Femur (tissue), 1 donor: ENCODE results near the gene MZB1.
A peak's percentile ranks its signal among the peaks of the same experiment; 100 is the strongest.
"Not testable (repeated sequence)": the region's sequence is repeated elsewhere in the genome, so short reads cannot be mapped to it uniquely, and the experiment has no call there.

ENCODE experiments used
- DNase-seq: peaks from one replicate; pipeline ENCODE4 v3.0.0-alpha.2; 2017

The MZB1 gene

DNA sequence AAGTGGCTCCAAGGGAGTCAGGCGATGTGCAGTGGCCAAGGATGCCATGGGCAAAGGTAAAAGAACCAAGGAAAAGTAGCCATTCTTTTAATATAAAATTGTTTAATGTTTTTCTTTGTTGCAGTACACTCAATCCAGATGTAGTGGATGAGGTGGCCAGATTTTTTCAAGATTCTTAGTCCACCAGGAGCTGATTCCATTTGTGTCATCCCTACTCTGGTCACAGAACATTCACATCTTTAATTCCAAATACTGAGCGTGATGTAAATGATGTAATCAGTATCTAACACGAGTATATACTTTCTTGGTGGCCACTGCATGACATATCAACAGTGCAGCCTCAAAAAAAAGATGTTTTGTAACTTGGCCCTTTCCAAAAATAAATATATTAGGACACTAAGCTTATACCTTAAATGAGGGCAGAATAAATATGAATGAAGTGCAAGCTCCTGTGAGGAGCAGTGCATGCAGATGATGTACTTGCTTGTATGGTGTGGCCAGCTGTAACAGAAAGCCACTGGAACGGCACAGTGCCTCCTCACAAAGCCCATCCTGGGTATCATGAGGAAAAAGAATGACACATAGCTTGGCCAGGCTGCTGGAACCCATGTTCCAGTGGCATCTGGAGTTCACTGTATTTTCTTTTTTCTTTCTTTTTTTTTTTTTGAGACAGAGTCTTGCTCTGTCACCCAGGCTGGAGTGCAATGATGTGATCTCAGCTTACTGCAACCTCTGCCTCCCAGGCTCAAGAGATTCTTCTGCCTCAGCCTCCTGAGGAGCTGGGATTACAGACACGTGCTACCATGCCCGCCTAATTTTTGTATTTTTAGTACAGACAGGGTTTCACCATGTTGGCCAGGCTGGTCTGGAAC lies 20.6 kb upstream of the MZB1 start:
- DNase-seq = no peak

DNA sequence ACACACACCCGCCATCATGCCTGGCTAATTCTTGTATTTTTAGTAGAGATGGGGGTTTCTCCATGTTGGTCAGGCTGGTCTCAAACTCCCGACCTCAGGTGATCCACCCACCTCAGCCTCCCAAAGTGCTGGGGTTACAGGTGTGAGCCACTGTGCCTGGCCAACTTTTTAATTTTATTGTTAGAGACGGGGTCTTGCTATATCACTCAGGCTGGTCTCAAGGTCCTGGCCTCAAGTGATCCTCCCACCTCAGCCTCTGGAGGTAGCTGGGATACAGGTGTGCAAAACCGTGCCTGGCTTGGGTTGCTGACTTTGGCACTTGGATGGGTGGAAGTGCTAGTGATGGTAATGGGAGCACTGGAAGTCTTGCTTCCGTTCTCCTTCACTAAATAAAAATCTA lies 19.4 kb upstream of the MZB1 start:
- not testable (repeated sequence) for DNase-seq

DNA sequence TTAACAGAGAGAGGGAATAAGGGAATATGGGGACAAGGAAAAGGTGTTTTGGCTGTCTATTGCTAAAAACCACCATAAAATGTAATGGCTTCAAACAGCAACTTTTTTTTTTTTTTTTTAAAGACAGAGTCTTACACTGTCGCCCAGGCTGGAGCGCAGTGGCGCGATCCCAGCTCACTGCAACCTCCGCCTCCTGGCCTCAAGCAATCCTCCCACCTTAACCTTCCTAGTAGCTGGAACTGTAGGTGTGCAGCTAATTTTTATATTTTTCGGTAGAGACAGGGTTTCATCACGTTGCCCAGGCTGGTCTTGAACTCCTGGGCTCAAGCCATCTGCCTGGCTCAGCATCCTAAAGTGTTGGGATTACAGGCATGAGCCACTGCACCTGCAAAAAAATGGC lies 18.5 kb upstream of the MZB1 start:
- DNase-seq = no peak

DNA sequence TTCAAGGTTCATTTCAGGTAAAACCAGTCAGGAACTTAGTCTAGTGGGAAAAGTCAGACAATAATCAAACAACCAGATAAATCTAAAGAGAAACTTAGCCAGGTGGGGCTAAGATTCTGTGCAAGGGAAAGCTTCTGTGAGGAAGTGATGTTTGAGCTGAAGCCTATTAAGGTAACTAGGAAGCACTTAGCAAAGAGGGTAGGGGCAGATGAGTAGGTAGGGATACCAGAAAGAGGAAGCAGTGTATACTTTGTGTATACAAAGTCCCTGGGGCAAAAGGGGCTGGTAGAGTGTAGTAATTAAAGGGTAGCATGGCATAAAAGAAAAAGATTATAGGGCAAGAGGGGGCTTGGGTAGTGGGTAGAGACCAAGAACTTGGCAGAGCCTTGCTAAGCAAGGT lies 17.8 kb upstream of the MZB1 start:
- DNase-seq = no peak

DNA sequence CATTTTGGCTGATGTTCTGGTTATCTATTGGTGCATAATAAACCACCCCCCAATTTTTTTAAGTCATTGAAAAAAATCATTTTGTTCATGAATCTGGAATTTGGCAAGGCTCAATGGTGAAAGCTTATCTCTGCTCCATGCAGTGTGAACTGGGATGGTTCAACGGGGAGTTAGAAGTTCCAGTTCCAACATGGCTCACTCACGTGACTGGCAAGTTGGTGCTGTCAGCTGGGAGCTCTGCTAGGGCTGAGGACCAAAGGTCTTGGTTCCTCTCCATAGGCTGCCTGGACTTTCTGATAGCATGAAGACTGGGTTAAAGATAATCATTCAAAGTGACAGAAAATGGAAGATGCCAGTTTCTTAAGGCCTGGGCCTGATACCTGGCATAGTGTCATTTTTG lies 17.2 kb upstream of the MZB1 start:
- no peak for DNase-seq

DNA sequence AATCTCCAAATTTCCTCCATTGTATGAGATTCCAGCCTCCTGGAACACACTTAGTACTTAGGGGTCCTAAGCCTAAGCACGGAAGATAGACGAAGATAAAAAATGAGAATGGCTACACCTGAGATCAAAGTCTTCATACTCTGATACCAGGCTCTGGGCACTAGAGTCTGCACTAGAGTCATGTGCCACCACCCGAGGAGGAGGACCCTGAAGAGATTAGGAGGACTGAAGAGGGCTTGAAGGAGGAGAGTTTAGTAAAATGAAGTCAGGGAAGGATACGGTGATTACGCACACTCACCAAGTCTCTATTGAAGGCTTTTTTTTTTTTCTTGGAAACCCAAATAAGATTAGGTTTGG lies 14.7 kb upstream of the MZB1 start:
- DNase-seq = no peak

DNA sequence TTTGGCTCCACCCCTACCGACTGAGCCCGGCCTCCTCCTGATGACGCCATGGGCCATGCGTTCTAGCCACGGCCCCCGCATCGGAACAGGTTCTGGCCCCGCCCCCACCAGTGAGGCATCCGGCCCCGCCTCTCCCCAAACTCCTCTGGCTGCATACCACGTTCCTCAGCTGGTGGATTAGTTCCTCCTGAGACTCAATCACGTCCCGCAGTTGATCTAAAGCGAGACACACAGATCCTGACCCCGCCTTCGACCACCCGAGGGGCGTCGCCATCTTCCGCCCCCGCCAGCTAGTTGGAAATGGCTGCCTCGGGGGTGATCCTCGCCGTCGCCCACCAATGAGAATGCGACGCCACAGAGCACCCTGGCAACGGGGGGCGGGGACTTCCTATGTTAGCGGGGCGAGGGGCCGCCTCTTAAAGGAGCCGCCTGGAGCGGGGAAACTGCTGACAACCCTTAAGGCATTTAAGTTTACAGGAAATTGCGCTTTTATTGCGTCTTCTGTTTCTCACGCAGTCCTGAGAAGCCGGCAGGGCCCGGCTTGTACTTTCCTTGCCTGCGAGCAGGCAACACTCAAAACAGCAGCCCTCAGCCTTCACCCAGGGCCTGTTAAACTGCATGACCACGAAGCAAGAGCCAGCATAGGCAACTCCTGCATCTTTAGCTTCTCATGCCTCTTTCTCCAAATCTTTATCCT lies 14.2 kb upstream of the MZB1 start, which contains the start of gene SPATA24:
SPATA24 (minus strand) TSS at position 303 of the 697 bp plus-strand sequence; CDS start at position 274, 29 bp downstream.
- peak; percentile 99 for DNase-seq

DNA sequence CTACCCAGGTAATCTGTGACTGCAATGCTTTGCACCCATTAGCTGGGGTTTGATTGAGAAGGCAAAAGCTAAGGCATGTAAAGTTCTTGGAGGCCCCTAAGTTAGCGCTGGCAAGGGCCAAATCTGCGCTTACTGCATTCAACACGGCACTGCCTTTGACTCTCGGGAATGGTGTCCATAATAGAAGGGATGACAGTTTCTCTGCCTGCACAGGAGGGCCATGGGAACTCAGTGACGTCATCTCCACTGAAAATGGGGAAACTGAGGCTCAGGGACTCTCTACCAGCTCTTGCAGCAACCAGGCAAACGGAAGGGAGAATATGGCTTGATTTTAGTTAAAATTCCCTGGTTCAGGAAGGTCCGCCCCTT lies 13.7 kb upstream of the MZB1 start:
- DNase-seq = no peak

DNA sequence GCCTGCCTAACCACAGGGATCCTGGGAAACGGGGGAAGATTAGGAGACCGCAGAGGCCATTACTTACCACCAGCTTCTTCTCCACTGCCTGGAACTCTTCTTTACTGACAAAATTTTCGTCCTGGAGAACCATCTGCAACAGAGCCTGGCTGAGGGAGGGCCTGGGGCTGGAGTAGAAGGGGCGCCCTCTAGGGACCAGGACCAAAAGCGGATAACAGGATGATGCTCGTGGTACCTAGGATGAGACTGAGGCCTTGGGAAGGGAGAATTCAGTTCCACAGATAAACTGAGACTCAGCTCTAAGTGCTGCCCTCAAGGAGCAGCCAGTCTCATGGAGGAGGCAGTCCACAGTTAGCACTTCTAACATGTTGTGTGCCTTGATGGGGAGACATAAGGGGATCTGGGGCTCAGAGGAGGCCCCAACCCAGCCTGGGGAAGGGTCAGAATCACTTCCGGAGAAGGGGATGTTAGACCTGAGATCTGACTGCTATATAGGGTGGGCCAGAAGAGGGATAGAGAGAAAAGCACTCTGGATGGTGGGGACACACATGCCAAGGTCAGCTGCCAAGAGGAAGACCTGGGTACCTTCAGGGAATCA lies 12.9 kb upstream of the MZB1 start:
- DNase-seq = no peak

DNA sequence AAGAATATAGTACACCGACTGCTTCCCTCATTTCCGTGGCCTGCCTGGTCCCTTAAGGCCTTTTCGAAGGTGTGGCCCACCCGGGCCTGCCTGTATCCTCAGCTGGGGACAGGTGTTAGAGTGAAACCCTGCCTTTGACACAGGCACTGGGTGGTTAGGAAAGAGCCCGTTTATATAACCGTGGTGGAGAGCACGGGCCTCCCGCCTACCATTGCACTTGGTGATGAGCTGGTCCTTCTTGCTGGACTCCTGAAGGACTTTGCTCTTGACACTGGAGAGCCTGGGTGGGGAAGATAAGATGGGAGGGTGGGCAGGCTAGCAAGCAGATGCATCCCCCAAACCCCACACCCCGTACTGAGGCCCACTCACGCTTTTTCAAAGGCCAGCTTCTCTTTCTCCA lies 11.8 kb upstream of the MZB1 start:
- DNase-seq = no peak

DNA sequence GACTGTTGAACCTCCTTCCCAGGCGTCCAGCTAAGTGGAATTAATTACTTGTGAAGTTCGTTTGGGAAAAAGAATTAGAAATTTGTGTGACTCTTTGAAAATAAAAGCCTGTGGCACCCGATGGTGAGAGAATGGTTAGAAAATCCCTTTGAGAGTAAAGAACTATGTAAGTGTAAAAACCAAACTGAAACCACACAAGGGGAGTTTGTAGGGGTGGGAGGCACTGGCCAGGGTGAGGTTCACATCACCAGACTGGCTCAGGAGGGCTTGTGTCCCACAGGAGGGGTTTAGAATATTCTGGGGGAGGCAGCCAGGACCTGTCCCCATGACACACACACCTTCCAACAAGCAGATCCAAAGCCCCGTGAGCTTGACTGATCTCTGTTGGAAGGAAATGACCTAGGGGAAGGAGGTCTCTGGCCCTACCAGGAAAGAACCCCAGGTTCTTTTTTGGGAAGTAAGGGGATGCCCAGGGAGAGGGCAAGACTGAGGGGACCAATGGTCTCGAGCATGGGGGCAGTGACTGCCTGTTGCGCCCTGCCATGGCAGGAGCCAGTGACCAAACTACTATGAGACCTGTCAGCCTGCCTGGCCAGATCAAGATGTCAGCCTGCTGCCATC lies 9.9 kb upstream of the MZB1 start:
- DNase-seq = no peak

DNA sequence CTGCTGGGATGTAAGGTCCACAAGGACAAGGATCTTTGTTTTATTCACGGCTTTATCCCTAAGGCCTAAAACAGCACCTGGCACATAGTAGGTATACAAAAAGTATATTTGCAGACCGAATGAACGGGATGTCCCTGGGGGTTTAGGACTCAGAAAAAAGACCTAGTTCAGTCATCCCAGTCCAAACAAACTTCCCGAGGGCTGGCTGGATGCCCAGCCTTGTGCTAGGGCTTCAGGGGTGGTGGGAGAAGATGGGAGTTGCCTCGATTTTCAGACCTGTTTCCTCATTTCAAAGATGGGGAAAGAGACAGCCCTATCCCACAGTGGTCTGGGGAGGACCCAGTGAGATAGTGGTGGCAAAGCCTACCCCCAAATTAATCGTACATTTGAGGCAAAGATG lies 8.2 kb upstream of the MZB1 start:
- no peak for DNase-seq

DNA sequence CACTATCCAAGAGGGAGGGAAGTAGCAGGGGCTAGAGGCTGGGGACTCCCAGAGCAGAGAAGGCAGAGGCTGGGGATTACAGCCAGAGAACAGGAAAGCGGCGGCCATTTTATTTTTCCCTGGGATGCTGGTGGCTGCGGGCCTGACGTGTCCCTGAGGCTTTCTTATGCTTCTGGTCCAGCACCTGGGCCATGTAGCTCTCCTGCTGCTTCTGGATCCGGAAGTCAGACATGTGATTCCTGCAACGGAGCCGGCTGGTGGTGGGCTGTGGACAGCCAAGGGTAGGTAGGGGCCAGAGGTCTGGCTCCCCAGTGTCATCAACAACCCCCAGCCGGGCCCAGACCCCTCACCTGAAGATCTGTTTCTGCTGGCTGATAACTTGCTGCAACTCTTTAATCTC lies 7.0 kb upstream of the MZB1 start:
- no peak for DNase-seq

DNA sequence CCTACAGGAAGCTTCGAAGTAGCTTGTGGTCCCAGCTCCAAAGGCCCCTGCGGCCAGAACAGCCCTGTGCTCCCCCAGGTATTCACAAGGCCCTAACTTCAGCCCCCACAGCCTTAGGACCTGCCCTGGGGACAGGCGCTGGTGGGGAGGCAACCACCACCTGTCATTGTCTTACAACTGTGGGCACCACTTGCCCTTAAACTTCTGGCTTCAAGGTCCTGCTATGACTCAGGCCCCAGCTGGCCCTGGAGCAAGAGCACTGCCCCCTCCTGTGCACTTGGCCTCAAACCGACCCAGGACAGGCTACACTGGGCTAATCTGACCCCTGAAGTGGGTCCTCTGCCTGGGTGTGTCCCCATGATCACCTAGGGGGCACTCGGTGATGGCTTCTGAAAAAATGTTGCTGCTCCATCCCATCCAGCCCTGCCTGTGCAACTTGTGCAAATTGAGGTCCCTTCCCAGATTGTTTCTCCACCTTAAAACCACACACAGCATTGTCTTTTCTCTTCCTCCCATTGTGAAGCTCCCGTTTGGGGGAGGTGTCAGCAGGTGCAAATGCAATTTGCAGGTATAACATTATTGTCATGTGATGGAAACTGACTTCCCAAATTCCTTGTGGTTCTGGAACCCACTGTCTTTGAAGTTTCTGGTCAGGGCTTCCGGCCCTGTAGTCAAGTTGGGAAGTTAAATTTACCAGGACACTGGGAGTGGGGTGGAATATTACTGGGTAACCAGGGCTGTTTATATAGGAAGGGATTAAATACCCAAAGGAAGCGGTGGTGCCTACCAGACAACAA lies 6.3 kb upstream of the MZB1 start:
- peak; percentile 50 for DNase-seq

DNA sequence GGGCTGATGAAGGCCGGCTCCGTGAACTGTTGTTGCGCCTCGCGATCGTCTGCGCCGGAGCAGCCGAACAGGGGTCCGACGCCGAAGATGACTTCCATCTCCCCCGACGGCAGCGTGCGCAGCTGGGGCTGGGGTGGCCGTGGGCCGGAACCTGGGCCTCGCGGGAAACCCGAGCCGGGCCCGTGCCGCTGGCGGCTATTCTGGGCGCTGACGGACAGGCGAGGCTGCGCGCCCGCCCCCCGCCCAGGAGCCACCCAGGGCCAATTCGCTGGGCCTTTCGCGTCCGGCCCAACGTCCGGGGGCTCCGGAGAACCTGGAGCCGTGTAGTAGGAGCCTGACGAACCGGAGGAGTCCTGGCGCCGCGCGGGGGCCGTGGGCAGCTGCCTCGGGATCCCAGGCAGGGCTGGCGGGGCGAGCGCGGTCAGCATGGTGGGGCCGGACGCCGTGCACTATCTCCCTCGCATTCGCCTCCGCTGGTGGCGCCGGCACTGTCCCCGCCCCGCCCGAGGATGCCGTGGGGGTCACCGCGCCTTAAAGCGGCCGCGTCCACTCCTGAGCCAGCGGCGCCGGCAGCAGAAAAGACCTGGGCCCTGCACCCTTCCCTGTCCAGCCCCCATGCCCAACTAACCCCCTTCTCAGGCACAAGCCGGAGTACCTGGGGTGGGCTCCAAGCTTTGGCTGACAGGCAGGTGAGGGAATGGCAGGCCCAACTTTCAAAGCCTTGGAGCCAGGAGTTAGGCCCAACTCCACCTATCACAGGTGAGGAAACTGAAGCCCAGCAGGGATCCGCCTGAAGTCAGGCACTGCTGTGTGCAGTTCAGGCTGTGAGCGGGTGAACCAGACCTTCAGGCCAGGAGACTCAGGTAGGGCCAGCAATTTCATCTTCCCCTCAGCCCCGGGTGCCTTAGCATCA lies 5.2 kb upstream of the MZB1 start, which contains the start of gene PROB1:
PROB1 (minus strand) TSS at position 451 of the 913 bp plus-strand sequence; CDS start at position 428, 23 bp downstream.
- DNase-seq = peak; percentile 67

DNA sequence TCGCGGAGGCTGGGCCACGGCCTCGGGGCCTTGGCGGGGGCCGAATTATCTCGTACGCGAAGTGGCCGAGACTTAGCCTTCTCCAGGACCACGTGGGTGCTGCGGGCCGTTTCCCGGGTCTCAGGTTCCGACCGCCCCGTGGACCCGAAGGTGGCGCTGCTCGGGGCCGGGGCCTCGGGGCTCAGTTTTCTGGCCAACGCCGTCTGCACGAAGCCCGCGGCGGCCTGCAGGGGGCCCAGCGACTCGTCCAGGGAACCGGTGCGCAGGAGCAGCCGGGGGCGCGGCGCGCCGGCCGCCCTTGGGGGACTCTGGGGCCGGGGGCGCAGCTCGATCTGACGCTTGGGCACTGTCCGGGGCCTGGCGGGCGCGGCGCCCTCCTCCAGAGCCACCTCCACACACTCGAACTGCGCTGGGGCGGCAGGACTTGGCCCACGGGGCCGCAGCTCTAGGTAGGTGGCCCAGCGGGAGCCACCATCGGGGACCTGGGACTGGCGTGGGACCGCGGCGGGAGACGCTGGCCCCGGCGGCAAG lies 4.5 kb upstream of the MZB1 start:
- peak; percentile 73 for DNase-seq

DNA sequence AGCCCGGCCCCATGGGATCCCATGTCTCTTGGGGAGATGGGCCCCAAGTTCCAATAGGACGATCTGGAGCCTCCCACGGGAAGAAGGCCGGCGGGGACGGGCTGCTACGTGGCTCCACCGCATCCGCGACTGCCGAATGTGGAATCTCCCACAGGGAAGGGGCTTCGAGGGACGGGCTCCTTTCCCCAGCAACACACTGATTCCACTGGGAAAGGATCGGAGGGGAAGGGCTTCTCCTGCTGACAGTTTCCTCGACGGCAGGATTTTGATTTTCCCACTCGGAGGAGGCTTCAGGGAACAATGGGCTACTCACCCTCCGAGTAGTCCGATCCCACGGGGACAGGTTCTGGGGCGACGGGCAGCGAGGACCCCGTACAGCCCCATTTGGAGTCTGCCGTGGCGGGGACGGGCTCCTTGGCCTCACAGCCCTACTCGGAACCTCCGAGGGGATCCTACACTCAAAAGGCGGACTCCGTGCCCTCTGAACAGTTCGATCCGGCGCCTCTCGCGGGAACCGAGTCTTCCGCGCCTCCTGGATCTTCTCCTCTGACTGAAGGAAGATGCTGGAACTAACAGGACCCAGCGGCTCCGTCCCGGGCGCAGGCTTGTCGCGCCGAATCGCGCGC lies 3.9 kb upstream of the MZB1 start:
- DNase-seq = peak; percentile 26

DNA sequence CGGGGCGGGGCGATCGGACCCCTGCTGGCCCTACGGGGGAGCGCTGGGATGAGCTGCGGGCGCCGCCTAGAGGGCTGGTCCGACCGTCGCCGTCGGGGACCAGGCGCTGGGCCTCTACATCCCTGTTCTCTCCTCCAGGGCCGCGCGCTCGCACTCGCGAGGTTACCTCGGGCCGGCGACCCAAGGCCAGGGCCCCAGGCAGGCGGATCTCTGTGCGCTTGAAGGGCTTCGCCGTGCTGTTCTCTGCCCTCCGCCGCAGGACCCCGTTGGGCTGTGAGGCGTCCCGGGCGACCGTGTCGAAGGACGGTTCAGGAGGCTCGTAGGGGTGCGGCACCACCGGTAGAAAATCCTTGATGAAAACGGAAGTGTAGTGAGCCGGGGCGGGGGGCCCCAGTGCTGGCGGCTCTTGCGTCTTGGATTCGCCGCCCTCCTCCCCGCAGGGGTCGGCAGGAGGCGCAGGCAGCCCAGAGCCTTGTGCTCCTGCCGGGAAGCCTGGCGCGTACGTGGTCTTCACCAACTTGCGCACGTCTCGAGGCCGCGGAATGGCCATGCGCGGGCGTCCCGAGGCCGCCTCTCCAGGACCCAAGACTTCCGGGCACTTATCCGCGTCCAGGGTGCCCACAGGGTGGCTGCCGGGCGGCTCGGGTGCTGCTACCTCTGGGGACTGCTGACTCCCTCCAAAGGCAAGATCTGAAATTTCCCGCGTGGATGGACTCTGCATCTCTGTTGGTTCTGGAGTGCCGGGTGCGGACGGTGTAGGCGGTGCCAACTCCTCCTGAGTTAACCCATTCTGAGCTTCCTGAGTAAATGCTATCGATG lies 3.2 kb upstream of the MZB1 start:
- peak; percentile 78 for DNase-seq

DNA sequence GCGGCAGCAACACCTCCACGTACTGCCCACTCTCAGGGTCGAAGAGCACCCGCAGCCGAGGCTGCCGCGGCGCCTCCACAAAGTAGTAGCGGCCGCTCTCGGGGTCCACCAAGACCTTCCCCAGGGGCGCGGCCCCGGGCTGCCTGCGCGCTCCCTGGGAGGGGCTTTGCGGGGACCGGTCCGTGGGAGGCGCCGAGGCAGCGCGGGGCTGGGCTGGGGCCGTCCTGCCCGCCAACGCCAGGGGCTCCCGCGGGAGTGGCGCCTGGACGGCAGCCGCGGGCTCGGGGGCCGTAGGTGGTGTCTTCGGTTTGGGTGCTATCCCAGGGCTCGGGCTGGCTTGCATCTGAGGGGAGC lies 2.6 kb upstream of the MZB1 start:
- DNase-seq = no peak
